LNCaP clone FGC (cell line): ENCODE measurements around the gene EXOC6B.

Experiments
- DNase-seq: peaks from one replicate; pipeline ENCODE4 v3.0.0-alpha.2; 2011; ENCODE audit warnings: low read depth
- H3K4me3 ChIP-seq: 2 replicates; pipeline ENCODE4 v1.5.1; 2011; ENCODE audit warnings: mild to moderate bottlenecking, low read depth, low read length, control low read depth
- CTCF ChIP-seq: IDR thresholded peaks from 2 replicates; pipeline ENCODE4 v1.5.1; 2012; ENCODE audit warnings: mild to moderate bottlenecking; ENCODE audit not compliant: control insufficient read depth, insufficient read depth; ENCODE audit errors: extremely low read depth

Gene EXOC6B

DNA sequence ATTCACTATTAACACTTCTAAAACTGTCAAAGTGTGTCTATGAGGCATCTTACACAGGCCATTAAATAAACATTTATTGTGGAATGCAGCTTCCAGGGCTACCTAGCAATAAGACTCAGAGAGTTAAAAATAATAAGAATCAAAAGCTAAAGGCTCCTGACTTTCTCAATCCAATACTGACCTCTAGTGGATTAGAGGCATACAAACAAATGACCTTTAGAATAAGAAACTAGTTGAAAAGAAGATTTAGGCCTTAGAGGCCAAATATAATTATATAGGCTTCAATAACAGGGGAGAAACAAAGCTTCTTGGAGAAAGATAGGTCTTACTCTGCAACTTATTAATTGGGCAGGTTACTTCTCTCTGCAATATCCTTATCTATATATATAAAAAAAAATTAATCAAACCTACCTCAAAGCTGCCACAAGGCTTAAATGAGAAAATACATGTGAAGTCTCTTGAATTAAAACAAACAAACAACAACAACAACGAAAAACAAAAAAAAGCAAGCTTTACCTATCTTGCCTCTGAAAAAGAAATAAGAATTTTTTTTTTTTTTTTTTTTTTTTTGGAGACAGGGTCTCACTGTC lies 246.1 kb downstream of the EXOC6B start:
- TF ChIP-seq CTCF, result peak; percentile 30; the same call in 1 of the 2 replicates
- peak; percentile 8 for DNase-seq
- H3K4me3 ChIP-seq, result no peak overlapping the region

DNA sequence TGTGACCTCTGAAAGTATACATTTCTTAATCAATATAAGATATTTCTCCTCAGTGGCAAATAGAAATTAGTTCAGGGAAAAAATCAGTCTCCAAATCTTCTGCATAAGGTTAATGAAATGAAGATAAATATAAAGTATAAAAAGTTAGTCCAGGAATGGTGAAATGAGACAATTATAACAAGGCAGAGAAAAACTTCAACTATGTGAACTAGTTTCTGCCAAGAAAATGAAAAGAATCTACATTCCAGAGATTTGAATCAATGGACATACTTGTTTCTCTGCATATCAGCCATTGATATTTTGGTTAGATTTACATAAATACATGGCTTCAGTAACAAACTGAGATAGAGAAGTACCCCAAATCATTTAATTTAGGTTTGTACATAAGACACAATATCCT lies 249.0 kb downstream of the EXOC6B start:
- no peak overlapping the region for H3K4me3 ChIP-seq
- no peak for DNase-seq
- no peak for TF ChIP-seq CTCF

GRCh38 chr2:72576459-72576858 lies 249.4 kb downstream of the EXOC6B start:
- TF ChIP-seq CTCF, result no peak
- no peak overlapping the region for H3K4me3 ChIP-seq
- no peak for DNase-seq

- no peak for DNase-seq
- no peak overlapping the region for H3K4me3 ChIP-seq
- TF ChIP-seq CTCF, result no peak
These were observed 250.9 kb downstream of the EXOC6B start for GRCh38 chr2:72574886-72575285.

DNA sequence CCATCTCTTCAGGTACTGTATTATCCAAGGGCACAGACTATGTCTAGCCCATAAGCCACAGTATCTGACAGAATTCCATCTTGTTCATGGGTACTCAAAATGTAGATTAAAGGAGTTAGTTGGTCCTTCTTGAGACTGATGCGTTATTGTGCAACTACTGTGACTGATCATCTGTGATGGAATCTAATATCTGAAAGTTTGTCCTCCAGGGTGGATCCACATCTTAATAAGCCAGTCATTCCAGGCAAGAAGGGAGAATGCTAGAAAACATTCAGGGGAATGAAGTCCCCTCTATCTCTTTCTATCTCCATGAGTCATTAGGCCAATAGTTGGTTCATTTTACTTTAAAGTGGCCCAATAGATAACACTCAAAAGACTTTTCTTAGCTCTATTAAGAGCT lies 252.6 kb downstream of the EXOC6B start:
- no peak overlapping the region for H3K4me3 ChIP-seq
- no peak for DNase-seq
- TF ChIP-seq CTCF, result no peak

DNA sequence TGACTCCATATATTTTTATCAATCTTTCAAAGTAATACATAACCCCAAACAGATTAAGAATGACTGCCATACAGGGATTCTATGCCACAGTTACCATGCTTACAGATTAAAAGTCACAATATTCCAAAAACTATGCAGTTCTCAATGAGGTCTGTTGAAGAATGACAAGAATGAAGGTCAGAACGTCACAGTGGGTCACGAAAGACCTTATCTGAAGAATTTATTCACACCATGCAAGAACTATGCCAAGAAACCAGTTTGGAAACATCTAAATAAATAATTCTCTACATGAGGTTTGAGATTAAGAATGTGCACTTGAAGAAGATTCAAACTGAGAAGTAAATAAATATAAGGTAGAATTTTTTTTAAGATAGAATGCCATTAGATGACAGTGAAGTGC lies 253.3 kb downstream of the EXOC6B start:
- DNase-seq, result no peak
- H3K4me3 ChIP-seq, result no peak overlapping the region
- TF ChIP-seq CTCF, result no peak

- DNase-seq, result no peak
- H3K4me3 ChIP-seq, result no peak overlapping the region
- TF ChIP-seq CTCF, result no peak
These were observed 255.4 kb downstream of the EXOC6B start for GRCh38 chr2:72570413-72570812.
